Heart left ventricle (tissue), 16 donors: ENCODE data around the gene TNFSF10. TPM values are rescaled to one million over a fixed set of nuclear protein-coding genes. Genes with fewer than 3 reads are reported as not detected.

Experiments used
- ATAC-seq, 4 donors: fragments of 200-7000 bp; cut with Tn5 transposase; one replicate each; pipeline ENCODE4 v1.9.1; 2020 to 2022; ENCODE audit warnings: moderate library complexity in 4 of 4, mild to moderate bottlenecking in 3 of 4, moderate number of reproducible peaks in 1 of 4
- DNase-seq, 5 donors: peaks; one replicate each; pipeline ENCODE4 v3.0.0-alpha.2; 2020
- H3K27ac ChIP-seq, 12 donors: fragments of 200-600 bp; sonication (generic) in 4 of 12; one replicate each; pipeline versions ENCODE4 v1.5.0 to v1.8.0; 2016 to 2022; ENCODE audit warnings: mild to moderate bottlenecking in 2 of 12
- H3K27me3 ChIP-seq, 9 donors: fragments of 200-600 bp; sonication (generic) in 2 of 9; one replicate each; pipeline versions ENCODE4 v1.5.1 to v1.8.0; 2016 to 2022; ENCODE audit warnings: mild to moderate bottlenecking in 3 of 9
- H3K36me3 ChIP-seq, 9 donors: fragments of 200-600 bp; sonication (generic) in 2 of 9; one replicate each; pipeline versions ENCODE4 v1.5.0 to v1.8.0; 2018 to 2022; ENCODE audit warnings: mild to moderate bottlenecking in 2 of 9
- H3K4me1 ChIP-seq, 12 donors: fragments of 200-600 bp; sonication (generic) in 4 of 12; one replicate each; pipeline versions ENCODE4 v1.5.0 to v1.8.0; 2016 to 2022; ENCODE audit warnings: mild to moderate bottlenecking in 3 of 12
- H3K4me3 ChIP-seq, 12 donors: fragments of 200-600 bp; sonication (generic) in 4 of 12; one replicate each; pipeline versions ENCODE4 v1.5.0 to v1.8.0; 2017 to 2022; ENCODE audit warnings: mild to moderate bottlenecking in 9 of 12, moderate library complexity in 4 of 12
- H3K9me3 ChIP-seq, 12 donors: fragments of 200-600 bp; sonication (generic) in 4 of 12; one replicate each; pipeline versions ENCODE4 v1.5.0 to v1.8.0; 2016 to 2022; ENCODE audit warnings: mild to moderate bottlenecking in 1 of 12
- CTCF ChIP-seq, 12 donors: fragments of 200-600 bp; sonication (generic) in 4 of 12; IDR thresholded peaks; one replicate each; pipeline versions ENCODE4 v1.5.0 to v1.8.0; 2018 to 2022; ENCODE audit warnings: antibody characterized with exemption in 12 of 12, mild to moderate bottlenecking in 5 of 12
- POLR2A ChIP-seq, 2 donors: fragments of 450-650 bp; IDR thresholded peaks; one replicate each; pipeline ENCODE4 v1.6.1; 2017; ENCODE audit warnings: antibody characterized with exemption in 2 of 2, mild to moderate bottlenecking in 2 of 2, moderate library complexity in 2 of 2
- WGBS, 4 donors: extraction: QIAGEN DNeasy Blood & Tissue Kit in 2 of 4; methylation state at CpG; one replicate each; pipeline versions ENCODE4 v1.1.5 to v1.1.7; 2013 to 2018; 5-methylcytosine and 5-hydroxymethylcytosine counted together
- intact Hi-C, 10 donors: fragments of 100-400 bp; cut with DNase I; formaldehyde crosslinking; loops; one replicate each; pipeline versions ENCODE4 v1.11.1 to v1.14.2; 2022
- polyA plus RNA-seq, 2 donors: library from polyadenylated mRNA; stranded (reverse); fragments of 200-250 nt; gene quantifications; one replicate each; pipeline ENCODE4 v1.2.3, GENCODE V29; 2013
- total RNA-seq, 9 donors: library from RNA; depleted of rRNA in 2 of 9; stranded (reverse); fragments of >200 nt in 2 of 9; fragmentation: NEBNext Ultra II Directional in 3 of 9; extraction: Animal tissue kit (Norgen Biotek cat#: 25700) in 3 of 9; gene quantifications; one replicate each; pipeline versions ENCODE4 v1.1.0 to v1.2.4, GENCODE V29; 2016 to 2023
- donor health status: ischemic (EF 13 %, LVEDD 7.1; RV severe dilation, severe dysfunction).
- donor health status: healthy with polysubstance abuse.
- donor health status: DM: no; HTN: yes; CAD: no.
- donor health status: DM: no; HTN: no; CAD: no.
- donor health status: ischemic (EF 25% LVEDD 6.9; RV normal size, moderate dysfunction).
- donor health status: ischemic (EF 25% LVEDD 5.7; RV mildly dilated, moderate dysfunction).
- donor health status: healthy.
- donor health status: DM: yes; HTN: yes; CAD: no.
- donor health status: ischemic (EF 35%, LVEDD 5.7; RV mildly dilated, moderate dysfunction).
- donor health status: nonischemic (EF 11% LVEDD 7.7; RV severe dilation, severe dysfunction).
- donor health status: DM: yes; HTN: yes; CAD: no.
- donor health status: PGD.
- donor health status: ischemic (EF 29% LVEDD 5.4; RV normal size, mild dysfunction).
- donor health status: nonischemic (EF 23%, LVEDD 6.1; RV moderate dilation, normal function).

TNFSF10 gene
- total and polyA plus RNA-seq, 11 donors = 7.0 to 80.4 (median 20.1) TPM

GRCh38 chr3:172543884-172544283, 20.7 kb upstream of the TNFSF10 start:
- Histone ChIP-seq H3K27me3 (no peaks in the 10 kb centered on the region), H3K36me3 (no peaks in the 10 kb centered on the region), H3K4me3 (no peak overlapping the region), H3K4me1 (peaks cover 0 to 59% (median 17%) of the 10 kb centered on the region in 12 donors), H3K27ac (no peak overlapping the region), H3K9me3 (no peaks in the 10 kb centered on the region)
- intact Hi-C loops = loop anchor here in 2 of 10 donors (5.0 to 10.0 kb wide), 2 partner anchors 48 to 51 kb away; no protein-coding TSS in a partner anchor
- TF ChIP-seq POLR2A (IDR thresholded peaks at IDR 0.05) = no peak
- TF ChIP-seq CTCF (IDR thresholded peaks at IDR 0.05) = no peak
- DNase-seq (no peak), ATAC-seq (no peak)
- 88 to 96% (median 91%) methylated on average over 2 of the region's 2 CpGs for WGBS, 4 donors

GRCh38 chr3:172543419-172543818, 20.2 kb upstream of the TNFSF10 start:
- DNase-seq = no peak
- WGBS, 4 donors = 67 to 72% (median 69%) methylated on average over 1 of the region's 1 CpG

GRCh38 chr3:172542999-172543398, 19.8 kb upstream of the TNFSF10 start:
- Histone ChIP-seq H3K9me3 (peaks cover 0 to 6% (median 0%) of the 10 kb centered on the region in 12 donors), H3K27me3 (no peaks in the 10 kb centered on the region), H3K4me3 (no peak overlapping the region), H3K36me3 (no peaks in the 10 kb centered on the region), H3K4me1 (peaks cover 0 to 59% (median 17%) of the 10 kb centered on the region in 12 donors), H3K27ac (peak overlapping the region in 1 of 12 donors; percentile 67)
- WGBS, 4 donors = 47 to 64% (median 49%) methylated on average over 3 of the region's 3 CpGs
- ATAC-seq (no peak), DNase-seq (no peak)
- no peak for TF ChIP-seq POLR2A (IDR thresholded peaks at IDR 0.05)
- no peak for TF ChIP-seq CTCF (IDR thresholded peaks at IDR 0.05)
- intact Hi-C loops = loop anchor here in 2 of 10 donors (5.0 to 10.0 kb wide), 2 partner anchors 49 to 52 kb away; no protein-coding TSS in a partner anchor

More at GRCh38 chr3:172543419-172543818, 20.2 kb upstream of the TNFSF10 start:
- H3K4me1 ChIP-seq = peaks cover 0 to 60% (median 17%) of the 10 kb centered on the region in 12 donors
- H3K4me3 ChIP-seq = no peak overlapping the region
- no peaks in the 10 kb centered on the region for H3K36me3 ChIP-seq
- H3K27ac ChIP-seq = peak overlapping the region in 1 of 12 donors; percentile 67
- peaks cover 0 to 2% (median 0%) of the 10 kb centered on the region in 12 donors for H3K9me3 ChIP-seq
- no peak for ATAC-seq
- H3K27me3 ChIP-seq = no peaks in the 10 kb centered on the region
- no peak for TF ChIP-seq CTCF (IDR thresholded peaks at IDR 0.05)
- TF ChIP-seq POLR2A (IDR thresholded peaks at IDR 0.05) = no peak
- intact Hi-C loops = loop anchor here in 2 of 10 donors (5.0 to 10.0 kb wide), 2 partner anchors 49 to 51 kb away; no protein-coding TSS in a partner anchor

GRCh38 chr3:172541945-172542488, 18.8 kb upstream of the TNFSF10 start:
- no peak overlapping the region for H3K4me3 ChIP-seq
- peaks cover 0 to 59% (median 14%) of the 10 kb centered on the region in 12 donors for H3K4me1 ChIP-seq
- ATAC-seq (peak in 1 of 4 donors; percentile 23), DNase-seq (no peak)
- H3K9me3 ChIP-seq = peaks cover 0 to 6% (median 0%) of the 10 kb centered on the region in 12 donors
- H3K36me3 ChIP-seq = no peaks in the 10 kb centered on the region
- peak overlapping the region in 10 of 12 donors; percentile 16 to 76 (median 48) for H3K27ac ChIP-seq
- intact Hi-C loops = loop anchor here in 3 of 10 donors (2.0 to 10.0 kb wide), 3 partner anchors 21 to 53 kb away; no protein-coding TSS in a partner anchor
- TF ChIP-seq POLR2A (IDR thresholded peaks at IDR 0.05) = no peak
- no peak for TF ChIP-seq CTCF (IDR thresholded peaks at IDR 0.05)
- no peaks in the 10 kb centered on the region for H3K27me3 ChIP-seq
